Fibroblast of villous mesenchyme (primary cell): Measurements from ENCODE around the gene ABCA13. TPM values are rescaled to one million over a fixed set of nuclear protein-coding genes. Genes with fewer than 3 reads are reported as not detected.

Experiments
- DNase-seq: peaks from one replicate; pipeline ENCODE4 v3.0.0-alpha.2; 2010; ENCODE audit warnings: low read depth
- H3K4me3 ChIP-seq: 2 replicates; pipeline ENCODE4 v1.5.1; 2011; ENCODE audit warnings: low read depth, mild to moderate bottlenecking, low read length
- total RNA-seq: library from RNA; depleted of rRNA; stranded (reverse); fragments of >200 nt; gene quantifications from 2 replicates; pipeline ENCODE4 v1.2.3, GENCODE V29; 2012
- TF ChIP-seq, protein P1 (sequence below): IDR thresholded peaks from 2 replicates; pipeline ENCODE4 v1.5.1; 2012; ENCODE audit warnings: low read depth, mild to moderate bottlenecking, low read length; ENCODE audit not compliant: insufficient read depth

The ABCA13 gene
- under 0.01 TPM in 1 of 2 replicates, not detected in the other for total RNA-seq

DNA sequence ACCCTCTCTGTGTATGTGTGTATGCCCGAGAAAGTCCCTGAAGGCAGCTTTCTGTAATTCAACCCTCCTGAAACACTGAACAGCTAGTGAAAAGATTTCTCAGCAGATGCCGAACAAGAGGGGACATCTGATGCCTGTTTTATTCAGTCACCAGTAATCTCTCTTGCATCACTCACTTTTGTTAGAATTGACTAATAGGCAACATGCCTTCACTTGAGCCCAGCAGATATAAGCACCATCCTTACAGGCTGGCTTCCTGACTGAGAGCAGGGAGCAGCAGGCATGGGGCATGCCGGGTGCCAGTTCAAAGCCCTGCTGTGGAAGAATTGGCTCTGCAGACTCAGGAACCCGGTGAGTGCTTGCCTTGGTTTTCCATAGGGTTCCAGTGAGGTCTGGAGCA lies at the start of gene ABCA13:
Gene ABCA13, plus strand, starts transcription at position 257 of the 400 bp plus-strand sequence. Its CDS starts 26 bp downstream, at position 283.
- no peak within 1 kb of the TSS for H3K4me3 ChIP-seq
- TF ChIP-seq, protein P1, sequence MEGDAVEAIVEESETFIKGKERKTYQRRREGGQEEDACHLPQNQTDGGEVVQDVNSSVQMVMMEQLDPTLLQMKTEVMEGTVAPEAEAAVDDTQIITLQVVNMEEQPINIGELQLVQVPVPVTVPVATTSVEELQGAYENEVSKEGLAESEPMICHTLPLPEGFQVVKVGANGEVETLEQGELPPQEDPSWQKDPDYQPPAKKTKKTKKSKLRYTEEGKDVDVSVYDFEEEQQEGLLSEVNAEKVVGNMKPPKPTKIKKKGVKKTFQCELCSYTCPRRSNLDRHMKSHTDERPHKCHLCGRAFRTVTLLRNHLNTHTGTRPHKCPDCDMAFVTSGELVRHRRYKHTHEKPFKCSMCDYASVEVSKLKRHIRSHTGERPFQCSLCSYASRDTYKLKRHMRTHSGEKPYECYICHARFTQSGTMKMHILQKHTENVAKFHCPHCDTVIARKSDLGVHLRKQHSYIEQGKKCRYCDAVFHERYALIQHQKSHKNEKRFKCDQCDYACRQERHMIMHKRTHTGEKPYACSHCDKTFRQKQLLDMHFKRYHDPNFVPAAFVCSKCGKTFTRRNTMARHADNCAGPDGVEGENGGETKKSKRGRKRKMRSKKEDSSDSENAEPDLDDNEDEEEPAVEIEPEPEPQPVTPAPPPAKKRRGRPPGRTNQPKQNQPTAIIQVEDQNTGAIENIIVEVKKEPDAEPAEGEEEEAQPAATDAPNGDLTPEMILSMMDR, result no peak
- no peak for DNase-seq

- H3K4me3 ChIP-seq, result no peak overlapping the region
- DNase-seq, result no peak
- TF ChIP-seq, protein P1, result no peak
Observed at GRCh38 chr7:48126037-48126436, 45.2 kb upstream of the ABCA13 start.

DNA sequence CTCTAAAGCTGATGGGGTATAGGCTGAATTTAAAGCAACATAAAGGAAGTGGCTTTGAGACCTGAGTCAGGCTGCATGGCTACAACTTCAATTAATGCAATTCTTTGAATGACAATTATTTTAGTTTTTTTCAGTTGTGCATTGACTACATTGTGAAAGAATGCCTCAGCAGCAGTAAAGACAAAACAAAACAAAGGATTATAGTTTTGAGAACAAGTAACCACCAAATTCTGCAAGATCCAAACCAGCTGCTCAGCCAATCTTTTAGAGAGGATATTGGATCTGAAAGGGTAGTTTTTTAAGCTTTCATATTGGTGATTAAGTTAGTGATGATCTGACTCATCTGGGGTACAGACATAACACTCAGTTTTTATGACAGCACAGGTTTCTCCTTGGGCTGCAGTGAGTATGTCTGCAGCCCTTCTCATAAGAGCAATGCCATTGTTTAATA lies 40.6 kb upstream of the ABCA13 start:
- TF ChIP-seq, protein P1, result no peak
- H3K4me3 ChIP-seq, result no peak overlapping the region
- peak; percentile 80 for DNase-seq

- DNase-seq, result no peak
- H3K4me3 ChIP-seq, result no peak overlapping the region
- TF ChIP-seq, protein P1, result no peak
Observed at GRCh38 chr7:48132792-48133191, 38.5 kb upstream of the ABCA13 start.

DNA sequence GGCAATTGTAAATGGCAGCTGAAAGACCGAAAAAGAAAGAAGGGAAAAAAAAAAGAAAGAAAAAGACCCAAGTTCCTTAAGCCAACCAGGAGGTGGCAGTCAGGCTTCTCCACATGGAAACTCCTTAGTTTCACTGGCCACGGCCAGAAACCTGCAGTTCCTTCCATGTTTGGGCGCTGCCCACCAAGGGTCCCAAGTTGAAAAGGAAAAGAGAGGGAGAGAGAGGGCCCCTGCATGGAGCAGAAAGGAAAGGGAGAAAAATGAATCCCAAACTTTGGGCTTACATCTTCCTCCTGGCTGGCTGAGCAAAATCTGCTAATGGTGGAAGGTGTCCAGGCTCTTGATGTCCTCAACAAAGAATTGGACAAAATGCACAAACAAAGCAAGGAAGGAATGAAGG lies 31.8 kb upstream of the ABCA13 start:
- TF ChIP-seq, protein P1, result peak; percentile 52
- peak; percentile 46 for DNase-seq
- no peak overlapping the region for H3K4me3 ChIP-seq

DNA sequence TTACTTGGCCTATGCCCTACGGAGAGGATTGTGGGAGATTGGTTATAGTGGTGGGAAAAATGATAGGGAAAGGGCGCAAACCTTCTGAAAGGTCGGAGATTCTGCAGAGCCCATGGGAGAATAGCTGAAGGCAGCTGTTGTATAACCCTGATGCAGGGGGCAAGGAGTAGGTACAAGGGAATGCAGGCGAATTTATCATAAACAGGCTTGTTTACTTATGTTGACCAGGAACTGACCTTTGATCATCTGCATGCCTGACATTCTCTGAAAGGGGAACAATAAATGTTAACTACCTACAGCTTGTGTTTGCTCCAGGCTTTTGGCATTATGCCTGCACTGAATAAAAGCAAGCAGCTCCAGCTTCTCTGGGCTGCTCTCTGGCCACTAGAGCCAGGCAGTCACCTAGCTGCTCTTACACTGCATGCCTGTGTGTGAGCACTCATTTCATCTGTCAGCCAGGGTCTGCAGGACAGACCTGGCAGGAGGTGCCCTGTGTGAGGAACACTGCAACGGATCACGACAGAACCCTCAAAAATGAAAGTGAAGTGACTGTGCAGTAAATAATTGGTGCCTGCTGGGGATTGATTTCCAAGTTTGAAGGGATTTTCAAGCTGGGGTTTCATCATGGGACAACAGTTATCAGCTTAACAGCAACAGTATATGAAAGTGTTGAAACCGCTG lies 31.1 kb upstream of the ABCA13 start:
- peak; percentile 81 for DNase-seq
- TF ChIP-seq, protein P1, result no peak
- H3K4me3 ChIP-seq, result no peak overlapping the region

DNA sequence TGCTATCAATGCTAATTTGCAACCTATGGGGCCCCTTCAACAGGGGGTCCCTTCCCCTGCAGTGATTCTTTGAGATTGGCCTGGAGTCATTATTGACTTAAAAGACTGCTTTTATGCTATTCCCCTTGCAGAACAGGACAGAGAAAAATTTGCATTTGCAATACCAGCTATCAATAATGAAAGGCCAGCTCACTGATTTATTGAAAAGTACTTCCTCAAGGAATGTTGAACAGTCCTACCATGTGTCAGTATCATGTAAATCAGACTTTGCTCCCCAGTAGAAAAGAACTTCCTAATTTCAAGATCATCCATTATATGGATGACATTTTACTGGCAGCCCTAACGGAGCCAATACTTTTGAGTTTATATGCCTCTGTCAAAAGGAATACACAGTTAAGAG lies 29.7 kb upstream of the ABCA13 start:
- no peak for DNase-seq
- H3K4me3 ChIP-seq, result no peak overlapping the region
- TF ChIP-seq, protein P1, result no peak
